AG04450 (cell line): ENCODE measurements around the gene ALPG. TPM values are rescaled to one million over a fixed set of nuclear protein-coding genes. Genes with fewer than 3 reads are reported as not detected.

Experiments
- CTCF ChIA-PET: fragments of 300-600, 350-600 bp; formaldehyde crosslinking; extraction: SDS; loops from one replicate; lab custom pipeline; 2022; ENCODE audit warnings: antibody characterized with exemption, inconsistent platforms; lab: Charles Lee
- POLR2A ChIA-PET: fragments of 350-600 bp; formaldehyde crosslinking; extraction: SDS; loops from one replicate; lab custom pipeline; 2021; ENCODE audit warnings: antibody characterized with exemption, inconsistent platforms; lab: Yijun Ruan, JAX
- DNase-seq: peaks from one replicate; pipeline ENCODE4 v3.0.0-alpha.2; 2011; ENCODE audit warnings: low read depth, low spot score
- H3K27ac ChIP-seq: one replicate; pipeline ENCODE4 v1.5.1; 2012; ENCODE audit warnings: low read depth, low read length, control low read depth
- H3K27me3 ChIP-seq: one replicate; pipeline ENCODE4 v1.6.0; 2012; ENCODE audit warnings: low read length; ENCODE audit not compliant: control insufficient read depth, insufficient read depth
- H3K4me3 ChIP-seq: 2 replicates; pipeline ENCODE4 v1.5.1; 2011; ENCODE audit warnings: mild to moderate bottlenecking, low read depth, low read length, control low read depth
- H3K9me3 ChIP-seq: 2 replicates; pipeline ENCODE4 v1.5.1; 2012; ENCODE audit warnings: low read length; ENCODE audit not compliant: control insufficient read depth, insufficient read depth
- polyA plus RNA-seq: library from polyadenylated mRNA; depleted of rRNA; stranded (reverse); fragments of >200 nt; gene quantifications from 2 replicates; pipeline ENCODE4 v1.2.3, GENCODE V29; 2011
- TF ChIP-seq, protein P1 (sequence below): IDR thresholded peaks from 2 replicates; pipeline ENCODE4 v1.5.1; 2011; ENCODE audit warnings: low read depth, low read length, control low read depth, inconsistent platforms

Gene ALPG
- polyA plus RNA-seq, 1 experiment, result not detected

DNA sequence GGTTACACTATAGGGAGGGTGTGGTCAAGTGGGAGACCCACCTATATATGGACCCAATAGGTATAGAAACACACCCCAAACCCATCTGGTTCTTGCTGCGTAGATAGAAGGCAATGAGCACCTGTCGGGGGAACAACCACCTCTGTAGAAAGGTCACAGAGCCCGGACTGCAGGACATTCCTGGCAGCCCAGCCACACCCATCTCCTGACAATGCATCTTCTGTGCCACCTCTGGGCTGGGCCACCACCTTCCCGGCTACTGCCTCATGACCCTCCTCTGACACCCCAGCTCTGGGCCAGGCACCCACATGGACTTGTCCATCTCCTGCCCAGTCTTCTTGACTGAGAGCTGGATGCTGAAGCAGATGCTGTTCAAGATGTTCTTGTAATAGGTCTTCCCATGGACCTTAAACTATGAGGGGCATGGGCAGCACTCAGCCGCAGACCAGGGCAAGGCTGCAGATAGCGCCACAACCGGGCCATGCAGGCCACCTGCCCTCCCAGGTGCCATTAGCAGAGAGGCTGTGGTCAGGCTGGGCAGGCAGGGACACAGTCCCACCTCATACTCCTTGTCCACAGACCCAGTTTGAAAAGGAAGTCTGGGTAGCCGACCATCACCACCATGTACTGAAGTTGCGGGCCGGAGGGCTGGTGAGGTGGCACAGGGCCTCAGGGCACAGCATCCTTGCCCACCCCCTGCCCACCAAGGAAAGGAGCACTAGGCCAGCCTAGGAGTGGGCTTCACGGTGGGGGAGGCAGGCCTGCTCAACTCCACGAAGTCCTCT is 9.3 kb downstream of the ALPG start:
- TF ChIP-seq, protein P1, sequence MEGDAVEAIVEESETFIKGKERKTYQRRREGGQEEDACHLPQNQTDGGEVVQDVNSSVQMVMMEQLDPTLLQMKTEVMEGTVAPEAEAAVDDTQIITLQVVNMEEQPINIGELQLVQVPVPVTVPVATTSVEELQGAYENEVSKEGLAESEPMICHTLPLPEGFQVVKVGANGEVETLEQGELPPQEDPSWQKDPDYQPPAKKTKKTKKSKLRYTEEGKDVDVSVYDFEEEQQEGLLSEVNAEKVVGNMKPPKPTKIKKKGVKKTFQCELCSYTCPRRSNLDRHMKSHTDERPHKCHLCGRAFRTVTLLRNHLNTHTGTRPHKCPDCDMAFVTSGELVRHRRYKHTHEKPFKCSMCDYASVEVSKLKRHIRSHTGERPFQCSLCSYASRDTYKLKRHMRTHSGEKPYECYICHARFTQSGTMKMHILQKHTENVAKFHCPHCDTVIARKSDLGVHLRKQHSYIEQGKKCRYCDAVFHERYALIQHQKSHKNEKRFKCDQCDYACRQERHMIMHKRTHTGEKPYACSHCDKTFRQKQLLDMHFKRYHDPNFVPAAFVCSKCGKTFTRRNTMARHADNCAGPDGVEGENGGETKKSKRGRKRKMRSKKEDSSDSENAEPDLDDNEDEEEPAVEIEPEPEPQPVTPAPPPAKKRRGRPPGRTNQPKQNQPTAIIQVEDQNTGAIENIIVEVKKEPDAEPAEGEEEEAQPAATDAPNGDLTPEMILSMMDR, result no peak
- H3K4me3 ChIP-seq, result no peak overlapping the region
- peaks cover under 1% of the 10 kb centered on the region; the same call in 1 of the 2 replicates for H3K9me3 ChIP-seq
- ChIA-PET CTCF (interaction anchor here (0.6 to 1.2 kb wide), 2 partner anchors 12 to 515 kb away, joined by 3 read pairs; no protein-coding TSS in a partner anchor), POLR2A (no interaction called here)
- H3K27me3 ChIP-seq, result peaks cover 47% of the 10 kb centered on the region
- DNase-seq, result no peak
- H3K27ac ChIP-seq, result no peak overlapping the region

DNA sequence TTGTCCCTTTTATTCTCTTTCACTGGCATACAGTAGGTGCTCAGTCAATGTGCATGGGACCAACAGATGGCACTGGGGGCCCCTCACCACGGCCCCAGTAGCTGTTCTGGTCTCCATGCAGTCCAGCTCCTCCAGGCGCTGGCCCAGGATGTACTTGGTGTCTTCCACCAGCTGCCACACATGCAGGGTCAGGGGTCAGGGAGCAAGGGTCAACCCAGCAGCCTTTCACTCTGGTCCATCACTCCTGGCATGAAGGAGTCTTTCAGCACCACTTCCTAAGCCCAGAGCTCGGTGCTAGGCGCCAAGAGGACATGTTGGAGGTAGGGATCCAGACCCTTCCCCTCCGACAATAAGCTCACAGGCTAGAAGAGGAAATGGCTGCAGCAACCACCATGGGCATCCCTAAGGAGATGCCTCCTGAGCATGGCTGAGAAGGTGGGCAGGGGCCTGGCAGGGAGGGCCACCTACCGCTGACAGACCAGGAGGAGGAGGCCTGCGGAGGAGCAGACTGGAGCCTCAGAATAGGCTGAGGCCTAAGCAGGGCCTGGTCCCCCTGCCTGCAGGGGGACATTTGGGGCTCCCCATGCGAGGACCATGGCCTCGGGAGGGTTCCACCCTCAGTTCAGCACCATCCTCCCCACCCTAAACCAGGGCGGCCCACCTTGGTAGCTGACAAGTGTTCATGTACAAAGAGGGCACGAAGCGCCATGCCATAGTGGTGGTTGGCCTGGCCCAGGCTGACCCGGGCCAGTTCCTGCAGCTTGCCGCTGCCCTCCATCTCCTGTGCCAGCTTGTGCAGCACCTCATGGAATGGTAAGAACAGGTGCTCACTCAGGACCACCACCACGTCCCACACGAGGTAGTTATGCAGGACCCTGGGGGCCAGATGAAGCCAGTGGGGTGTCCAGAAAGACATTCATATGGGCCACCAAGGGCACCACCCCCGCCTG is 10.2 kb downstream of the ALPG start:
- CTCF ChIA-PET, result interaction anchor here (1.2 kb wide), 1 partner anchor 516 kb away, joined by 3 read pairs; no protein-coding TSS in a partner anchor

DNA sequence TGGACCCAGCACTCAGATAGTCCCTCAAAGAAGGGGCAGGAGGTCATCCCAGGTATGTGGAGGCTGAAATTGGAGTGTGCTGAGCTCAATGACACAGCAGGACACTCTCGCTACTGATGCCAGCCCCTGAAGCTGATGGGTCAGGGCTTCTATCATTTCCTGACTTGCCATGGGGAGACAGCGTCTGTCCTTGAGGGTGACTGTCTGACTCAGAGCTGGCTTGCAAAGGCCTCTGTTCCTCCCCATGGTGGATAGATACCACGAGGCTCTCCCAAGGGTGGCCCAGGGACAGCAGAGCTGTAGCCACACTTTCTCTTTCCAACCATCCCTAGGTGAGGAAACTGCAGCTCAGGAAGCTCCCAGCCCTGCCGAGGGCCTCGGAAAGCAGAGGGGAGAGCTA is 10.8 kb downstream of the ALPG start:
- Histone ChIP-seq H3K27ac (no peak overlapping the region), H3K27me3 (peaks cover 56% of the 10 kb centered on the region), H3K4me3 (no peak overlapping the region), H3K9me3 (peaks cover 14% of the 10 kb centered on the region)
- CTCF ChIA-PET, result no interaction called here
- POLR2A ChIA-PET, result no interaction called here
- TF ChIP-seq, protein P1, result no peak
- no peak for DNase-seq

More for the DNA sequence above, 10.2 kb downstream of the ALPG start:
- Histone ChIP-seq H3K4me3 (no peak overlapping the region), H3K27me3 (peaks cover 49% of the 10 kb centered on the region), H3K9me3 (peaks cover 8% of the 10 kb centered on the region), H3K27ac (no peak overlapping the region)
- TF ChIP-seq, protein P1, result no peak
- no peak for DNase-seq
- POLR2A ChIA-PET, result no interaction called here

DNA sequence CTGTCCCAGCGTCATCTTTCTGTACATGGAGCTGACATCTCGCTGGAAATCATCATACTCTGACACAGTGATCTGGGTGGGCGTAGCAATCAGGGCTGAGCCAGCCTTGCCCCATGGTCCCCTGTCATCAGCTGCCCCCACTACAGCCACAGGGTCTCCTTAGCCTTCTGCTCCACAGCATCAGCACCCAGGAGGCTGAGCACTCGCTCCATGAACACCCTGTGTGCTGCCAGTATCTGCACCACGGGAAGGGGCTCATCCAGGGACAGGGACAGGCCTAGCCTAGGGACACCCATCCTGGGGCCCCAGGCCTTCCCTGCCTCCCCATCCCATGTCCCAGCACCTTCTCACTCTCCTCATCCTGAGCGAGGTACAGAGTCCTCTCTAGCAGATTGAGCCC is 11.4 kb downstream of the ALPG start:
- Histone ChIP-seq H3K27me3 (peaks cover 58% of the 10 kb centered on the region), H3K27ac (no peak overlapping the region), H3K4me3 (no peak overlapping the region), H3K9me3 (peaks cover 14% of the 10 kb centered on the region)
- CTCF ChIA-PET, result no interaction called here
- POLR2A ChIA-PET, result no interaction called here
- DNase-seq, result no peak
- TF ChIP-seq, protein P1, result no peak
